ENCODE results near the gene IL13RA2.

Gene IL13RA2

DNA sequence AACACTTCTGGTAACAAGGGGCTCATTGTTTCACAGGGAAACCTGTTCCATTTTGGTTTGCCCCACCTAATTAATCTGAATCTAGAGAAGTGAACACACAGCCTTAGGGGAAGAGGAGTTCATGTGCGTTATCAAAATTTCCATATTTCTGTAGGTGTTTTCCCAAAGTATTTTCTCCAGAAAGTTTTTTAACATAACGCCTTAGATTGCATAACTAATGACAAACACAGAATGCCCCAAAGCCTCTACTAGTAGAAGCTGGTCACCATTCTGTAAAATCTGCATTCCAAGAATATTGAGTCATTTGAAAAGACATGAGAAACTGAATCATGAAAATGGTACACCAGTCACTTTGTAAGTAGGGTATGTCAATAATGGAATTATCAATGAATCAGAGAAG lies 41.1 kb downstream of the IL13RA2 start:
- DNase-seq: no peak

DNA sequence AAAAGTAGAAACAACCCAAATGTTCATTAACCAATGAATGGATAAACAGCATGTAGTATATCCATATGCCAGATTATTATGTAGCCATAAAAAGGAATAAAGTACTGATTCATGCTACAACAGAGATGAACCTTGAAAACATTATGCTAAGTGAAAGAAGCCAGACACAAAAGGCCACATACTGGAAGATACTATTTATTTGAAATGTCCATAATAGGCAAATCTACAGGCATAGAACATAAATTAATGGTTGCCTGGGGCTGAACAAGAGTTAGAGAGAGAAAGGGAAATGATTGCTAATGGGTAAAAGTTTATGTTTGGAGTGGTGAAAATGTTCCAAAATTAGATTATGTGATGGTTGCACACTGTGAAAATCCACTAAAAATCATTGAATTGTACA lies 44.4 kb downstream of the IL13RA2 start:
- DNase-seq: no peak

DNA sequence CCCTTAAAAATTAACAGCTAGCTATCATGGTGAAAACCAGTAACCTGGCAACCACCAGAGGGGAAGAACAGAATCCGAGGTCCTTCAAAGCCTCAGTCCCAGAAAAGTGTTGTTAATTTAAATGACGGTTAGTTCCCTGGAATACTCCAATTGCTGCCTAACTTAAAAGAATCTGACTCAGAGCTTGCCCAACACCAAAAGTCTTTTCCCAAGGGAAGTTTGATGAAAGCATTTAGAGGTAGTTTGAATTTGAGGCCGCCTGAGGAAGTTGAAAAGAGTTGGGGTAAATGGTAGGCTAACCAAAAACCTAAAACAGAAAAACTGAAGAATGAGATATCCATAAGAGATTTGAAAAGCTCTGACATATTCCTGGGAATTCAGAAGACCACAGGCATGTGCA lies 46.6 kb downstream of the IL13RA2 start:
- no peak for DNase-seq

DNA sequence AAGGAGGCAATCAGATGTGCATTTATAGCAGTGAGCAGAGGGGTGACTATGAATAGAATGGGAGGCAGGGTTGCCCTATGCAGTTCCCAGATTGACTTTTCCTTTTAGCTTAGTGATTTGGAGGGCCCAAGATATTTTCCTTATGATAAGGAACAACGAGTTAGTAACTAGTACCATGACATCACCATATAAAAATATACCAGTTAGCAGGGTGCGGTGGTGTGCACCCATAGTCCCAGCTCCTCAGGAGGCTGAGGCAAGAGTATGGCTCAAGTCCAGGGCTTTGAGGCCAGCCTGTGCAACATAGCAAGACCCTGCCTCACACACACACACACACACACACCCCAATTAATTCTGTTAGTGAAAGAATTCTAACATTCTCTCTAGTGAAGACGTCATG lies 53.0 kb downstream of the IL13RA2 start:
- DNase-seq: no peak

DNA sequence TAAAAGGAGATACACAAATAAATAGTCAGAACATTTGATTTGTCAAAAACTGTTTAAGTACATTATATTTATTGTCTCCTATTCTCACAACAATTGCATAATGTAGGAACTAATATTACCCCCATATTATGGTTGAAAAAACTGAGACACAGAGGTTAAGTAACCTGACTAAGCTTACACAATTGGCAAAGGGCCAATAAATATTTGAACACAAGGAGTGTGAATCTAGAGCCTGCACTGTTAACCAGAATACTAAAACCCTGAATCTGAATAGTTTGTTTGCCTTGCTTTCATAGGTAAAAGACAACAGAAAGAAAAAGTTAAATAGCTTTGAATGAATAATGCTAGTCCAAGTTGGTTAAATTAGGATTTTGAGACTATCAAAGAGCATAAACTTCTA lies 55.2 kb downstream of the IL13RA2 start:
- no peak for DNase-seq

DNA sequence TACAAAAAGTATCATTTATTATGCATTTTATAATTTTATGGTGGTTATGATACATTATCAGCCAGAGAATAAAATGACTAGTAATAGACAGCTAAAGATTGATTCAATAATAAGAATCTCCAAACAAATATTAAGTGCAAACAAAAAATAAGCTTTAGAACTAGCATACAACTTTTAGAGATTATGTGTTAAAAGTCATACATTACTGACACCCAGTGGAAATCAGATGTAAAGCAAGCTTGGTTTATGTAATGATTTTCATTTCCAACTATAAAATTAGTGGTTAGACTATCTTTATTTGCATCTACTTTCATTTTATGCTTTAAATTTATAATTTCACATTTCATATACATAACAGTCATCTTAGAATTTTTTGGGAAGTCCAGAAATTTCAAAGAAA lies 57.7 kb downstream of the IL13RA2 start:
- DNase-seq: no peak
